HG02610 (cell line): ENCODE measurements around the gene CLDN12.

ENCODE experiments used
- ATAC-seq: cut with Tn5 transposase; IDR thresholded peaks from one replicate; pipeline ENCODE4 v1.9.1; 2021; ENCODE audit warnings: mild to moderate bottlenecking, moderate library complexity; ENCODE audit not compliant: unreplicated experiment

The CLDN12 gene

DNA sequence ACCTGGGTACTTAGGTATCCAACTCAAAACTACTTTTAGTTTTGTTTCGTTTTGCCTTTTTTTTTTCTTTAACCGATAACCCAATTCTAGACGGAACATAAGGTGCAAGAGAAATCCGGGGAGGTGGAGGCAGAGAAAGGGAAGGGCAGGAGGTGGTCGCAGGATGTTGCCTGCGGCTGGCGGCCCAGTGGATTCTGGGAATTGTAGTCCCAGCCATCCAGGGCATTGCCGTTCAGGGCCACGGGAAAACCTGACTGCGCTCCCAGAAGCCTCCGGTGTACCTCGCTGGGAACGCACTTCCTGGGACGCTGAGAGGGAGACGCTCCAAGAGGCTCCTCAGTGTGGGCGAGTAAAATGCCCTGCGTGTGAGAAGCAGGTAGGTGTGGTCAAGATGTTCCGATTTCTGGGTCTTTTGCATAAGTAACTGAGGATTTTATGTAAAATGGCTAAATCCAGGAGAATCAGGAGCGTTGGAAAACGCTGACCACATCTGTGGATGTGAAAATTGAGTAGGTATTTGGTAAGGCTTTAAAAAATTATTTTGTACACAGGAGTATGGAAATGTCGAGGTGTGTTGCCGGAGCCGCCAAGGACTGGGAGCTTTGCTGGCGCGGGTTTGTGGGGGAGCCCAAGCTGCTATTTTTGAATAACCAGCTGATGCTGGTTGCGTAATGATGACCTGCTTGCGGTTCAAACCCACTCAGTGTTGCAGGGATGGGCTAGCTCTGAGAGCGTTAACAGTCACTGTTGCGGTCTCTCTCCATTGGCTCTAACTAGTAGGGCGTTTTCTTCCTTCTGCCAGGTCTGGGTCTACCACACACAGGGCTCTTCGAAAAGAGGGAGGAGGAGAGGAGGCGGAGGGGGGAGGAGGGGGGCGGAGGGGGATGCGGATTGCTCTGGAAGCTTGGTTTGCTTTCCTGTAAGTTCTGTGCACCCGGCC, at the start of gene CLDN12:
CLDN12 (plus strand) TSS at position 288 of the 940 bp plus-strand sequence. CDS start 9,216 bp downstream, outside the sequence.
- peak; percentile 97 for ATAC-seq

GRCh38 chr7:90383422-90383821, 19.8 kb upstream of the CLDN12 start:
- ATAC-seq, result no peak

GRCh38 chr7:90383861-90384260, 19.4 kb upstream of the CLDN12 start:
- ATAC-seq, result no peak

DNA sequence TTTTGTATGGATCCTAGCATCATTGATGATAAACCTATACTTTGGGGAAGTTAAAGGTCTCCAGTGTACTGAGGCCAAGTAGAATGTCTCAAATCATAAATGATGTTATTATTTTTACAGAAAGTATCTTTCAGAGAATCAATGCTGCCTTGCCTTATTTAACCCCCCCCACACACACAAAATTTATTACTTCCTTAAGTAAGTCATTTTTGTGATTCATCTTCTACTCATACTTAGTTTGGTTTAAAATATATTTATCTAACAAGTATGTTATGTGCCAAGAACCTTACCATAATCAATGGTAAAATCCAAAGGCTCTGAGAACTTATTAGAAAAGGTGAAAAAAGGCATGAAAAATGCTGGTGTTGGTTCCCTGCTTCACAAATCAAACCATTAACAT, 18.8 kb upstream of the CLDN12 start:
- no peak for ATAC-seq

GRCh38 chr7:90387470-90388240, 15.6 kb upstream of the CLDN12 start:
- ATAC-seq, result no peak

- ATAC-seq, result no peak
These were observed 12.3 kb upstream of the CLDN12 start for GRCh38 chr7:90390926-90391325.

GRCh38 chr7:90391488-90391887, 11.8 kb upstream of the CLDN12 start:
- ATAC-seq, result no peak

GRCh38 chr7:90396420-90396819, 6.8 kb upstream of the CLDN12 start:
- no peak for ATAC-seq

GRCh38 chr7:90401989-90402388, 1.3 kb upstream of the CLDN12 start:
- no peak for ATAC-seq

GRCh38 chr7:90402785-90403173, 482 bp upstream of the CLDN12 start:
- no peak for ATAC-seq

GRCh38 chr7:90404777-90405176, 1.5 kb downstream of the CLDN12 start:
- no peak for ATAC-seq

DNA sequence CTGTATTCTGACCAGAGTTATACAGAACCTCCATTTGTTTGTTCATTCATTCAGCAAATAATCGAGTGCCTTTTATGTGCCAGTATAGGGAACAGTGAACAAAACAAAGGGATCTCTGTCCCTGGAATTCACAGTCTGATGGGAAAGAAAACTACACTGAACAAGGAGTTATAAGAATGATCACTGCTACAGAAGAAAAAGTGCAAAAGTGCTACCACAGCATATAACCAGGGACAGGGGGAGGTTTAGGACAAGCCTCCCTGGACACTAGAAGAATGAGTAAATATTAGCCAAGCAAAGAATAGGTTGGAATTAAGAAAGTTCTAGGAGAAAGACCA, 4.2 kb downstream of the CLDN12 start:
- ATAC-seq, result no peak

DNA sequence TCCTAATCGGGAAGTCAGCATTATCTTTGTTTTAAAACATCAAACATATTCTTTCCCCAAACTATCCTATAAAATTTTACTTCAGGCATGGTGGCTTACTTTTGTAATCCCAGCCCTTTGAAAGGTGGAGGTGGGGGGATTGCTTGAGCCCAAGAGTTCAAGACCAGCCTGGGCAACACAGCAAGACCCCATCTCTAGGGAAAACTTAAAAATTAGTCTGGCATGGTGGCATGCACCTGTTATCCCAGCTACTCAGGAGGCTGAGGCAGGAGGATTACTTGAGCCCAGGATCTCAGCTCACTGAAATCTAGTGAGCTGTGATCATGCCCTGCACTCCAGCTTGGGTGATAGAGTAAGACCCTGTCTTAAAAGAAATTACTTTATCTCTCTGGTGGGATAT, 4.9 kb downstream of the CLDN12 start:
- ATAC-seq, result no peak

DNA sequence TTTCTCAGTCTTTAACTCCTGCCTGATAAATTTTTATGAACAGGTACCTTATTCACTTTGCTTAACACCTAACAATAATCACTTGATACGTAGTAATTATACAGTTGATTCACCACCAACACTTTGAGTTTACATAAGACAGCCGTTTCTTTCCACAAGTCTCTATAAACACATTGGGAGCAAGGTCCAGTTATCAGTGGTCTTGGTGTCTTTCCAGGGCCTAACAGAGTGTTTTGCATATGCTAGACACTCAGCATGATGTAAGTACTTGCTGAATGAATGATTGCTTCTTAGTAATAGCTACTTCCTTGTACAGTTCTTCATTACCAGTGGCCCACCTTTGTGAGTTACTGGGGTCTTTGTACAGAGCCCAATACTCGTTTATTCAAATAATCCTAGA, 6.4 kb downstream of the CLDN12 start:
- no peak for ATAC-seq

DNA sequence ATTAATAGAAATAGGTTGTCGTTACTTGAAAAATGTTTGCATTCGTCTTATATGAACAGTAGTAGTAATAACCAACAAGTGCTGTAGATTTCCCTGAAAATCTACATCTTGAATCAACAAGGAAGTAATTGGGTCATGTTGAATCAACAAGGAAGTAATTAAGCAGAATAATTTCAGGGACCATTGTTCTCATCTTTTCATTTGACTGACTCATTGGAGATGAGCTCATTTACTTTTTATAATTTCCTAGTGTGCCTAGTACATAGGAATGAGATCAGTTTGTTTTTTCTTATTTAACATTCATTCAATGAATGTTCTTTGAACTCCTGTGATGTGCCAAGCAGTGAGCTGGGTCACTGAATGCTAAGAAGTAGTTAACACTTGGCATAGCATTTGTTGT, 8.2 kb downstream of the CLDN12 start:
- no peak for ATAC-seq

DNA sequence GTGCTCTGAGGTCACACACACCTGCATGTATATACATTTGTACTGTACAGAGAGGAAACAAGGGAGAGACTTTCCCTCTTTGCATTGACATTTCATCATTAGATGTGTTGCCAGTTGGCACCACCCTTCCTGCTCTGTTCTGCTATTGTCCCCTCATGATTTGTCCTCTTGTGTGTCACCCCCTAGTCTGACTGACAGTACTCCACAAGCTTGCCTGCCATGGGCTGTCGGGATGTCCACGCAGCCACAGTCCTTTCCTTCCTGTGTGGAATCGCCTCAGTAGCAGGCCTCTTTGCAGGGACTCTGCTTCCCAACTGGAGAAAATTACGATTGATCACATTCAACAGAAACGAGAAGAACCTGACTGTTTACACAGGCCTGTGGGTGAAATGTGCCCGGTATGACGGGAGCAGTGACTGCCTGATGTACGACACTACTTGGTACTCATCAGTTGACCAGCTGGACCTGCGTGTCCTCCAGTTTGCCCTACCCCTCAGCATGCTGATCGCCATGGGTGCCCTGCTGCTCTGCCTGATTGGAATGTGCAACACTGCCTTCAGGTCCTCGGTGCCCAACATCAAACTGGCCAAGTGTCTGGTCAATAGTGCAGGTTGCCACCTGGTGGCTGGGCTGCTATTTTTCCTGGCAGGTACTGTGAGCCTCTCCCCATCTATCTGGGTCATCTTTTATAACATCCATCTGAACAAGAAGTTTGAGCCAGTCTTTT, 9.4 kb downstream of the CLDN12 start:
- no peak for ATAC-seq

DNA sequence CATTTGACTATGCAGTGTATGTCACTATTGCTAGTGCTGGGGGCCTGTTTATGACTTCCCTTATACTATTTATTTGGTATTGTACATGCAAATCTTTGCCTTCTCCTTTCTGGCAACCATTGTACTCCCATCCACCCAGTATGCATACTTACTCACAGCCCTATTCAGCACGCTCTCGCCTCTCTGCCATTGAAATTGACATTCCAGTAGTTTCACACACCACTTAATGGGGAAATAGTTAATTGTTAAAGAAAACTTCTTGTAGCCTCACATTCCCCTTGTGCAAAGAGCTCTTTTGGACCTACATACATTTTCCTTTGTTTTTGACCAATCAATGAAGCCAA, 9.9 kb downstream of the CLDN12 start:
- no peak for ATAC-seq

- no peak for ATAC-seq
These were observed 18.4 kb downstream of the CLDN12 start for GRCh38 chr7:90421651-90422050.

DNA sequence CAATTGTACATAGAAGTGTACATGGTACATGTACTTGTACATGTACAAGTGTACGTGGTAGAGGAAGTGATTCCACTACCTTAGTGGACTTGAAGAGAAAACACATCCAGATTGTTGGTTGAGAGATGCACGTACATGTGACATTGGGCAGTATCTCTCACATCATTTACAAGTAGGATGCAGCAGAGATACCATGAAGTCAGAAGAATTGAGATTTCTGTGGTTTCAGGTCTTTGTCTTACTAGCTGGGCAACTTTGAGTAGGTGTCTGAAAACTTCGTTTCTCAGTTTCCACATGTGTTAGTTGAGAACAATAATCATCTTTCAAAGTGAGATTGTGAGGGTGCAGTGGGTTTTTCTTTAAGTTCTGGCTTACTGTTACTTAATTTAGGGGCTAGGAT, 21.5 kb downstream of the CLDN12 start:
- peak; percentile 91 for ATAC-seq

- ATAC-seq, result no peak
These were observed 22.1 kb downstream of the CLDN12 start for GRCh38 chr7:90425376-90425775.

- ATAC-seq, result no peak
These were observed 27.6 kb downstream of the CLDN12 start for GRCh38 chr7:90430614-90431460.
